Muscle of leg (tissue), 11 donors: ENCODE results near the gene THRB. TPM values are rescaled to one million over a fixed set of nuclear protein-coding genes. Genes with fewer than 3 reads are reported as not detected.

ENCODE experiments used
- DNase-seq: peaks from one replicate; pipeline ENCODE4 v3.0.0; 2013
- H3K27ac ChIP-seq: one replicate; pipeline ENCODE4 v1.5.1; 2013; ENCODE audit warnings: mild to moderate bottlenecking, low read length, control low read depth
- H3K27me3 ChIP-seq: one replicate; pipeline ENCODE4 v1.6.1; 2013; ENCODE audit warnings: low read length; ENCODE audit not compliant: control insufficient read depth, insufficient read depth
- H3K36me3 ChIP-seq: one replicate; pipeline ENCODE4 v1.6.1; 2013; ENCODE audit warnings: low read length; ENCODE audit not compliant: control insufficient read depth, insufficient read depth
- H3K4me1 ChIP-seq: one replicate; pipeline ENCODE4 v1.6.1; 2013; ENCODE audit warnings: low read length; ENCODE audit not compliant: control insufficient read depth, insufficient read depth
- H3K4me3 ChIP-seq: one replicate; pipeline ENCODE4 v1.5.1; 2013; ENCODE audit warnings: low read length, control low read depth
- H3K9me3 ChIP-seq: replicated peaks from 2 replicates; pipeline ENCODE4 v1.6.1; 2013; ENCODE audit warnings: low read depth, low read length; ENCODE audit not compliant: control insufficient read depth
- WGBS: methylation state at CpG from one replicate; pipeline ENCODE4 v1.1.5; 2013; ENCODE audit warnings: missing lambda C conversion rate; ENCODE audit not compliant: insufficient coverage; 5-methylcytosine and 5-hydroxymethylcytosine counted together
- polyA plus RNA-seq, 8 donors: library from polyadenylated mRNA; unstranded; fragments of 120-200 nt; gene quantifications; one replicate each; pipeline versions ENCODE4 v1.2.1 to v1.2.3, GENCODE V29; 2013; ENCODE audit warnings: inconsistent platforms in 1 of 8, low replicate concordance in 1 of 8; ENCODE audit not compliant: insufficient read length in 8 of 8, insufficient read depth in 1 of 8
- total RNA-seq: library from RNA; stranded (reverse); fragments of 120-200 nt; gene quantifications from one replicate; pipeline ENCODE4 v1.2.4, GENCODE V29; 2013

Gene THRB
- total and polyA plus RNA-seq, 9 donors, result 0.33 to 3.1 (median 1.7) TPM

DNA sequence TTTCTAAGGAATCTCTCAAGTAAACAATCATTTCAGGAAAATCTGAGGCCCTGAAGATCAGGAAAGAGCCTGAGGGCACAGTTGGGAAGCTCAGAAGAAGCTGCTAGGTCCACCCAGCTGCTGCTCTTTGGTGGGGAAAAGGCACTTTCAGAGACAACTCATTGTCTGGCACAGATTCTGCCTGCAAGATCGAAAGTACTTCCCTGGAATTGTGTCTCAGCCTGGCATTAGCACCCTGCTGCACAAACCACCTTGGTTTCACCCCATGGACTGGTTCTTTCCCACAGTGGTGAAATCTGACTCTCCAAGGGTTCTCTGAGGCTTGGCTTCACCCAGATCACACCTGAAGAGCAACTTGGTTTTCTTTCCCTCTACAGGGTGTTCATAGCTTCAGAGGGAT lies 18.7 kb downstream of the THRB start:
- H3K4me1 ChIP-seq, result no peaks in the 10 kb centered on the region
- H3K27ac ChIP-seq, result no peak overlapping the region
- H3K9me3 ChIP-seq, result no peaks in the 10 kb centered on the region
- no peaks in the 10 kb centered on the region for H3K36me3 ChIP-seq
- 50% methylated on average over 1 of the region's 1 CpG for WGBS
- no peak for DNase-seq
- no peaks in the 10 kb centered on the region for H3K27me3 ChIP-seq
- H3K4me3 ChIP-seq, result no peak overlapping the region

- H3K9me3 ChIP-seq, result no peaks in the 10 kb centered on the region
- no peak for DNase-seq
- no peak overlapping the region for H3K27ac ChIP-seq
- WGBS, result no CpG with 5 or more reads among the region's 4 CpGs
- H3K4me3 ChIP-seq, result no peak overlapping the region
- H3K27me3 ChIP-seq, result no peaks in the 10 kb centered on the region
- H3K4me1 ChIP-seq, result no peaks in the 10 kb centered on the region
- no peaks in the 10 kb centered on the region for H3K36me3 ChIP-seq
These were observed 19.8 kb downstream of the THRB start for GRCh38 chr3:24474862-24475261.

DNA sequence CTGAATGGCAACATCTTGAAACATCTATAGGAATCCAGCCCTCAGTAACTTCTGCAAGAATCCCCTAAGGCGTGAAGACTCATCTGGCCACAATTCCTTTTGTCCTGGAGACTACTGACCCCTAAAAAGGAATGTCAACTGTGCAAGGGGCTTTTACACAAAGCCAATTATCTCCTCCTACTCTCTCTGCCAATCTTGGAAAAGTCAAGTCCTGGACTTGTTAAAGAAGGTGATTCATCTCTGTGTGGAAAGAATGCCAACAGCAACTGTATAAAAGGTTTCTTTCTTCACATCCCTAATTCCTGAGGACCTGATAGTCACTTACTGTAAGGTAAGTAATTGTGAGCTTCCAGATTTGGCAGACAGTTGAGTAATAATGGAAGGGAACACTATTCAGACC lies 22.3 kb downstream of the THRB start:
- Histone ChIP-seq H3K27ac (no peak overlapping the region), H3K9me3 (peaks cover 4% of the 10 kb centered on the region), H3K27me3 (no peaks in the 10 kb centered on the region), H3K4me1 (no peaks in the 10 kb centered on the region), H3K4me3 (no peak overlapping the region), H3K36me3 (no peaks in the 10 kb centered on the region)
- WGBS, result no CpG with 5 or more reads among the region's 1 CpG
- DNase-seq, result no peak

DNA sequence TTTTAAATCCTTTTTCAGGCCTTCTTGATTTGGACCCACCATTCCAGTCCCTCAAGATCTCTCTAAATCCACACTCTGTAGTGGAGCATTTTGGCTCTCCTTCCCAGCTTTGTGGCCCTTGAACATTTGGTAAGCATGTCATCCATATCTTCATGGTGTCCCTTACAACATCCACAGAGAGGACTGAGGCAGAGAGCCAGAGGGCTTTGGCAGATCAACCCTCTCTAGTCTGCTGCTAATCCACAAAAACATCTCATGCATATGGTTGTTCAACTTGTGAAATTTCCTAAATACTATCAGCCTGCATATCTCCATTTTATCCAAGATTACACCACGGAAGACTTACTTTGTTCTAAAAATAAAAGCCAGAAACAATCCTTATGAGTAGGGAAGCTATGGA lies 23.2 kb downstream of the THRB start:
- Histone ChIP-seq H3K4me3 (no peak overlapping the region), H3K9me3 (peaks cover 4% of the 10 kb centered on the region), H3K36me3 (no peaks in the 10 kb centered on the region), H3K27ac (no peak overlapping the region), H3K4me1 (no peaks in the 10 kb centered on the region), H3K27me3 (no peaks in the 10 kb centered on the region)
- WGBS, result no CpG with 5 or more reads among the region's 1 CpG
- no peak for DNase-seq

DNA sequence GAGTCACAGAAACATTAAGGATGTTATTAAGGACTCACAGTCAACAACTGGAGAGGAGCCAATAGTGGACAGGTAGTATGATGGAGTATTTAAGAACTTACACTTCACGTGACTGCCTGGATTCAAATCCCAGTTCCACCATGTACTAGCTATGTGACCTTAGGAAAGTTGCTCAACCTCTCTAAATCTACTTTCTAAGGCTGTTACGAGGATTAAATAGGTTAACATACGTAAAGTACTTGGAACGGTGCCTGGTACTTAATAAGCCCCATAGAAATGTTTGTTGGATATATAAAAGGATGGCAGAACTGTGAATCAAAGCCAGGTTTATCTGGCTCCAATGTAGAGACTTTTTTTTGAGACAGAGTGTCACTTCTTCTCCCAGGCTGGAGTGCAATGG lies 24.4 kb downstream of the THRB start:
- H3K36me3 ChIP-seq, result no peaks in the 10 kb centered on the region
- no CpG with 5 or more reads among the region's 4 CpGs for WGBS
- peaks cover 4% of the 10 kb centered on the region for H3K9me3 ChIP-seq
- H3K27ac ChIP-seq, result no peak overlapping the region
- H3K4me1 ChIP-seq, result no peaks in the 10 kb centered on the region
- no peak overlapping the region for H3K4me3 ChIP-seq
- no peak for DNase-seq
- no peaks in the 10 kb centered on the region for H3K27me3 ChIP-seq

GRCh38 chr3:24464389-24464788 lies 30.3 kb downstream of the THRB start:
- no peak overlapping the region for H3K4me3 ChIP-seq
- no CpG with 5 or more reads among the region's 1 CpG for WGBS
- H3K9me3 ChIP-seq, result peaks cover 4% of the 10 kb centered on the region
- no peak overlapping the region for H3K27ac ChIP-seq
- no peaks in the 10 kb centered on the region for H3K36me3 ChIP-seq
- no peaks in the 10 kb centered on the region for H3K4me1 ChIP-seq
- H3K27me3 ChIP-seq, result no peaks in the 10 kb centered on the region
- DNase-seq, result no peak

GRCh38 chr3:24462737-24463136 lies 31.9 kb downstream of the THRB start:
- DNase-seq, result no peak
- H3K4me3 ChIP-seq, result no peak overlapping the region
- peaks cover 3% of the 10 kb centered on the region for H3K9me3 ChIP-seq
- no peaks in the 10 kb centered on the region for H3K36me3 ChIP-seq
- no peak overlapping the region for H3K27ac ChIP-seq
- no peaks in the 10 kb centered on the region for H3K27me3 ChIP-seq
- no peaks in the 10 kb centered on the region for H3K4me1 ChIP-seq
- 83% methylated on average over 1 of the region's 1 CpG for WGBS

GRCh38 chr3:24460974-24461373 lies 33.7 kb downstream of the THRB start:
- Histone ChIP-seq H3K4me3 (no peak overlapping the region), H3K27me3 (no peaks in the 10 kb centered on the region), H3K9me3 (no peaks in the 10 kb centered on the region), H3K27ac (no peak overlapping the region), H3K36me3 (no peaks in the 10 kb centered on the region), H3K4me1 (no peaks in the 10 kb centered on the region)
- DNase-seq, result no peak
- no CpG with 5 or more reads among the region's 2 CpGs for WGBS

- H3K9me3 ChIP-seq, result no peaks in the 10 kb centered on the region
- no peak overlapping the region for H3K4me3 ChIP-seq
- no peaks in the 10 kb centered on the region for H3K36me3 ChIP-seq
- no peaks in the 10 kb centered on the region for H3K4me1 ChIP-seq
- DNase-seq, result no peak
- 63% methylated on average over 1 of the region's 2 CpGs for WGBS
- no peaks in the 10 kb centered on the region for H3K27me3 ChIP-seq
- H3K27ac ChIP-seq, result no peak overlapping the region
These were observed 36.9 kb downstream of the THRB start for GRCh38 chr3:24457719-24458118.

DNA sequence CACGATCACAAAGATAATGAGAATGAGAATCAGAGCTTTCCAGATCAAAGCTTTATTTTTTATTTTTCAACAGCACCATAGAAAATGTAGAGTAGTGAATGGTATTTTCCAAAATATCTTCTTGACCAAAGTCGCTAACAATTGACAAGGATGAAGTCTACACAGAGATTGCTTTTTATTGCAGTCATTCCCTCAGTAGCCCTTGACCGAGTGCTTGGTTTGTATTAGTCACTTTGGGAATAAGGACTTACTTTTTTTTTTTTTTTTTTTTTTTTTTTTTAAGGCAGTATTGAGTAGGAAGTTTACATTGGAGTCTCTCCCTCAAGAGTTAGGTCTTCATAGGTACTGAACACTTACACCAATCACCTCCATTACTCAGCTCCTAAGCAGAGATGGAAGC lies 39.8 kb downstream of the THRB start:
- no peak for DNase-seq
- no CpG with 5 or more reads among the region's 3 CpGs for WGBS
- Histone ChIP-seq H3K27me3 (no peaks in the 10 kb centered on the region), H3K4me1 (no peaks in the 10 kb centered on the region), H3K9me3 (no peaks in the 10 kb centered on the region), H3K27ac (no peak overlapping the region), H3K36me3 (no peaks in the 10 kb centered on the region), H3K4me3 (no peak overlapping the region)

DNA sequence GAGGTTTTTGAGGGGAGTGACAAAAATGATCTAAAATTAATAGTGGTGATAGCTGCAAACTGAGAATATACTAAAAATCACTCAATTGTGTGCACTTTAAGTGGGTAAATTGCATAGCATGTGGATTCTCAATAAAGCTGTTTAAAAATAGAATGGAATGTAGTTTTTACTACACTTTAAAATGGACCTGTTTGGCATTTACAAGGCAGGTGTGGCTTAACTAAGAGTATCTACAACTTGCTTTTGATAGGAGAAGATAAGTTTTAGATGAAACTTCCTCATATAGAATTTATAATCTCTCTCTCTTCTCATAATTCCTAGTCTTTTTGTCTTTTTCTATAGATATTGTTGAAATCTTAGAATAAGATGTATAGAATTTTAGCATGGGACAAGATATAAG lies 40.3 kb downstream of the THRB start:
- H3K27ac ChIP-seq, result no peak overlapping the region
- no peaks in the 10 kb centered on the region for H3K9me3 ChIP-seq
- no peaks in the 10 kb centered on the region for H3K4me1 ChIP-seq
- no peak overlapping the region for H3K4me3 ChIP-seq
- no peaks in the 10 kb centered on the region for H3K27me3 ChIP-seq
- no peak for DNase-seq
- no peaks in the 10 kb centered on the region for H3K36me3 ChIP-seq
